Cardiac septum (tissue), 1 donor: ENCODE measurements around the gene ASB10. TPM values are rescaled to one million over a fixed set of nuclear protein-coding genes. Genes with fewer than 3 reads are reported as not detected.

Experiments
- DNase-seq: peaks from one replicate; pipeline ENCODE4 v3.0.0-alpha.2; 2020; ENCODE audit warnings: low spot score
- intact Hi-C: fragments of 100-400 bp; cut with DNase I; formaldehyde crosslinking; loops from one replicate; pipeline ENCODE4 v1.14.0; 2022
- long read RNA-seq: library from polyadenylated mRNA; unstranded; transcript quantifications from one replicate; pipeline ENCODE4 v2.0.0, GENCODE V29; 2021
- total RNA-seq: library from RNA; stranded (reverse); fragmentation: NEBNext Ultra II Directional; extraction: Animal tissue kit (Norgen Biotek cat#: 25700); gene quantifications from one replicate; pipeline ENCODE4 v1.2.1, GENCODE V29; 2021
- donor health status: DM: no; HTN: no; CAD: no.

ASB10 gene
- 17.3 TPM for total RNA-seq
- long read RNA-seq, transcript ASB10-202 (6 exons, 1,738 nt): major isoform, 31 of 46 reads
- long read RNA-seq, partial matches to known transcripts: 4 of 46 reads
- long read RNA-seq, other reads (novel, unspliced or antisense): 7 of 46 reads

DNA sequence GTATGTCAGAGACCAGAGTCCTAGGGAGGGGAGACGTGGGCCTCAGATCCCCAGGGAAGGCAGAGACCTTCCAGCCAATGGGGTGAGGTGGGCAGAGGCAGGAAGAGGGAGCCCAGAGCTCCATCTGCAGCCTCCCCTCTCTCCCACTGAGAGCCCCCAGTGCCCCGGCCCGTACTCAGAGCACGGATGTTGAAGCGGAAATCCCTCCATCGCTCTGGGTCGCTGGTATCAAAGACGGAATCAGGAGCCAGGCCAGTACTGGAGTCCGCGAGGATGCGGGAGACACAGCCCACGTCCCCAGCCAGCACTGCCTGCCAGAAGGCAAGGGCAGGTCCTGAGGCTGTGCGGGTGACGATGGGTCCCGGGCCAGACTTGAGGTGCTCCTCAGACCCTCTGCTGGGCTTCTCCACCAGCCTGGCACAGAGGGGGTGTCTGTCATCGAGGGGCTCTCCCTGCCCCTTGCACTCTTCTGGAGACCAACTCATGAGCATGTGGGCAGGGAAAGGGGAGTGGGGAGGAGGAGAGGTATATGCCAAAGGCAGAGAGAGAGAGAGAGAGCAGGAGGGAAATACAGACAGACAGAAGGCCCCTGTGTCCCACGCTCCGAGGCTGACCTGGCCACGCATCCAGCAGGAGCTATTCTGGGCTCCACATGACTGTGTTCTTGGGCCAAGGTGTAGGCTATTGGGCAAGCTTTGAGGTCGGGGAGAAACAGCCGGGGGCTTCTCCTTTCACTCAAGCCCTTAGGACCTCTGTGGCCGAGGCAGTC lies at the start of gene ASB10:
TSS of gene ASB10 (minus strand) at position 611 of the 769 bp plus-strand sequence. CDS start at position 491, 120 bp downstream.
- peak; percentile 83 for DNase-seq
- intact Hi-C loops: loop anchor here (5.0 kb wide), 1 partner anchor 50 kb away; no protein-coding TSS in a partner anchor

- intact Hi-C loops: loop anchor here (5.0 kb wide), 1 partner anchor 49 kb away; the partner anchor contains the start of gene ASB10
- no peak for DNase-seq
Observed at GRCh38 chr7:151236406-151236805, 49.4 kb upstream of the ASB10 start.

GRCh38 chr7:151235091-151235787 lies 48.2 kb upstream of the ASB10 start:
- intact Hi-C loops: loop anchor here (5.0 kb wide), 1 partner anchor 48 kb away; the partner anchor contains the start of gene ASB10
- no peak for DNase-seq

DNA sequence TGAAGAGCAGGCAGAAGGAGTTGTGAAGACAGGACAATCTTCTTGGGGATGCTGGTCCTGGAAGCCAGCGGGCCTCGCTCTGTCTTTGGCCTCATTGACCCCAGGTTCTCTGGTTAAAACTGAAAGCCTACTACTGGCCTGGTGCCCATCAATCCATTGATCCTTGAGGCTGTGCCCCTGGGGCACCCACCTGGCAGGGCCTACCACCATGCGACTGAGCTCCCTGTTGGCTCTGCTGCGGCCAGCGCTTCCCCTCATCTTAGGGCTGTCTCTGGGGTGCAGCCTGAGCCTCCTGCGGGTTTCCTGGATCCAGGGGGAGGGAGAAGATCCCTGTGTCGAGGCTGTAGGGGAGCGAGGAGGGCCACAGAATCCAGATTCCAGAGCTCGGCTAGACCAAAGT lies 46.8 kb upstream of the ASB10 start:
- intact Hi-C loops: loop anchor here (2.0 kb wide), 1 partner anchor 15 kb away; the partner anchor contains the start of gene SMARCD3
- no peak for DNase-seq

DNA sequence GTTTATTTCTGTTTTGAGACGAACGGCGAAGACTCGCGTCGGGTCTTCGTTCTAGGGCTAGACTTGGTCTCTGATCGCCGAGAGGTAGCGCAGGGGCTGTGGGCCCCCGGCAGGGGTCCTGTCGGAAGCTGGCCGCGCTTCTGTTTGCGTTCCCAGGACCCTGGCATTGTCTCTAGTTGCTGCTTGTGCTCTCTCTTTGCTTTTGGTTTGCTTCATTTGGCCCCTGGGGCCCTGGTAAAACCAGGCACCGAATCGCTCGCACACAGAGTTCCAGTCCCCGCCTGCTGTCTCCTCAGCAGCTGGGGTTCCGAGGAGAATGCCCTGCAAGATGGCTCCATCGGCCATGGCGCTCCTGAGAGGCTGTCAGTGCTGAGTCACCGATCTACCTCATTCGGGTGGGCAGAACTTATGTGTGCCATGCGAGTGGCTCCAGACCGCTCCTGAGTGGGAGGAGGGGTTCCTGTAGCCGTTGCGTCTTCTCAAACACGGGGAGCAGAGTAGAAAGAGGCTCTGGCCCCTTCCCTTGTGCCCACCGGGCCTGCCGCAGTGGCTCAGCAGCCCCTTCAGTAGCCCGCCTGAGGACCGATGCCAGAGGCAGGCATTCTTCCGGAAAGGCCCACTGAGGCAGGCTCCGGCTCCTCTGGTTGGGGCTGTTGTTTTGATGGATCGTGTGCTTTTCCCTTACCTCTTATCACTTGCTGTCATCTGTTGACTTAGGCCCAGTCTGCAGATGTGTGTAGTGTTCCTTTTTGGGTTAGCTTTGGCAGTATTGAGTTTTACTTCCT lies 46.1 kb upstream of the ASB10 start:
- no peak for DNase-seq
- intact Hi-C loops: loop anchor here (2.0 kb wide), 1 partner anchor 16 kb away; the partner anchor contains the start of gene SMARCD3

- intact Hi-C loops: loop anchor here (2.0 kb wide), 1 partner anchor 16 kb away; the partner anchor contains the start of gene SMARCD3
- DNase-seq: peak; percentile 98
Observed at GRCh38 chr7:151232091-151232916, 45.3 kb upstream of the ASB10 start, which contains the start of gene CHPF2. CHPF2 (plus strand) TSS chr7:151232483; CDS start chr7:151234012, 1,529 bp downstream.

DNA sequence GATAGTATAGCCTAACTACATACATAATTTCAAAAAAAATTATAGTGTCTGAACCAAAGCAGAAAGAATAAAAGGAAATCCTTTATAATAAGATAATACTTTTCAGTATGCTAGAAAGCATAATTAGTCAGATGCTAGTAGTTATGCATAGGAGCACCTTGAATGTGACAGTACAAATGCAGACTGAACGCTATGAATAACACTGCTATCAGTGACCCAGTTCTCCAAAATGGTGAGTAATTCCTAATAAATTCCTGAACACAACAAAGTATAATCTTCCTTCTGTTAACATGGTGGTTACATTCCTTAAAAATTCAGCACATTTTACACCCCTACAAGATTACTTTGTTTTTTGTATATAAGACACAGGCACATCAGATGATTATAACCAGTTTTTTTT lies 44.0 kb upstream of the ASB10 start:
- no peak for DNase-seq
- intact Hi-C loops: no loop called here

DNA sequence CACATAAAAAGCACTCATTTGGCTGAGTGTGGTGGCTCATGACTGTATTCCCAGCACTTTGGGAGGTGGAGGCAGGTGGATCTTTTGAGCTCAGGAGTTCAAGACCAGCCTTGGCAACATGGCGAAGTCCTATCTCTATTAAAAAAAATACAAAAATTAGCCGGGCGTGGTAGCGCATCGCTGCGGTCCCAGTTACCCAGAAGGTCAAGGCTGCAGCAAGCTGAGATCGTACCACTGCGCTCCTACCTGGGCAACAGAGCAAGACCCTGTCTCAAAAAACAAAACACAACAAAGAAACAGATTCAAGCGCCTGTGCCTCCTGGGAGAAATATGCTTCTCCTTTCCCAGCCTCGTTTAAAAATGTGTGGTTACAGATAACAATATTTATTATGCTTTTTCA lies 42.2 kb upstream of the ASB10 start:
- DNase-seq: no peak
- intact Hi-C loops: no loop called here

DNA sequence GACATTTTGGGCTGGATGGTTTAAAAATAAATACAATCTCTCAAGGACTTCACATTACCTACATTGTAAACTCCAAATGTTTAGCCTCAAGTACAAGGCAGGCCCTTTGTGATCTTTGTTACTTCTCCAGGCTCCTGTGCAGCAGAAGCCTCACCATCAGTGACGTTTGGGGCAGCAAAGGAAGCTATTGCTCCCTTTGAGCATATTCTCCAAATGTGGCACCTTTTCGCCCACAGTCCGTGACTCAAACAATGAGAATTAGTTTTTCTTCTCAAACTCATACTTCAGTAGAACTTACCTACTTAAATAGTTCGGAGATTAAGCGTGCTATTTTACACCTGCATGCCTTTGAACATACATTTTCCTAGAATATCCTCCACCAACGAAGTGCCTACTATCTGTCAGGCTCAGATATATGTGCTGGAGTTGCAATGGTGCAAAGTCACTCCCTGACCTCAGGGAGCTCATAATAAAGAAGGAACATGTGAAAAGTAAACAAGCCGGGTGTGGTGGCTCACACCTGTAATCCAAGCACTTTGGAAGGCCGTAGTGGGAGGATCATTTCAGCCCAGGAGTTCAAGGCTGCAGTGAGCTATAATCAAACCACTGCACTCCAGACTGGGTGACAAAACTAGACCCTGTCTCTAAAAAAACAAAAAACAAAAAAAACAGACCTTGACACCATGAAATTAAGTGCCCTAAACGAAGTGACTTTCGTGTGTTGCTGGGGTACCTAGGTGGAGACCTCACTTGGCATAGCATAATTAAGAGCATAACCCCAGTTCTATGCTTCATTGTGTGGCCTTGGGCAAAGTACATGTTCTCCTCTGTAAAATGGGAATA lies 41.2 kb upstream of the ASB10 start:
- intact Hi-C loops: no loop called here
- no peak for DNase-seq

DNA sequence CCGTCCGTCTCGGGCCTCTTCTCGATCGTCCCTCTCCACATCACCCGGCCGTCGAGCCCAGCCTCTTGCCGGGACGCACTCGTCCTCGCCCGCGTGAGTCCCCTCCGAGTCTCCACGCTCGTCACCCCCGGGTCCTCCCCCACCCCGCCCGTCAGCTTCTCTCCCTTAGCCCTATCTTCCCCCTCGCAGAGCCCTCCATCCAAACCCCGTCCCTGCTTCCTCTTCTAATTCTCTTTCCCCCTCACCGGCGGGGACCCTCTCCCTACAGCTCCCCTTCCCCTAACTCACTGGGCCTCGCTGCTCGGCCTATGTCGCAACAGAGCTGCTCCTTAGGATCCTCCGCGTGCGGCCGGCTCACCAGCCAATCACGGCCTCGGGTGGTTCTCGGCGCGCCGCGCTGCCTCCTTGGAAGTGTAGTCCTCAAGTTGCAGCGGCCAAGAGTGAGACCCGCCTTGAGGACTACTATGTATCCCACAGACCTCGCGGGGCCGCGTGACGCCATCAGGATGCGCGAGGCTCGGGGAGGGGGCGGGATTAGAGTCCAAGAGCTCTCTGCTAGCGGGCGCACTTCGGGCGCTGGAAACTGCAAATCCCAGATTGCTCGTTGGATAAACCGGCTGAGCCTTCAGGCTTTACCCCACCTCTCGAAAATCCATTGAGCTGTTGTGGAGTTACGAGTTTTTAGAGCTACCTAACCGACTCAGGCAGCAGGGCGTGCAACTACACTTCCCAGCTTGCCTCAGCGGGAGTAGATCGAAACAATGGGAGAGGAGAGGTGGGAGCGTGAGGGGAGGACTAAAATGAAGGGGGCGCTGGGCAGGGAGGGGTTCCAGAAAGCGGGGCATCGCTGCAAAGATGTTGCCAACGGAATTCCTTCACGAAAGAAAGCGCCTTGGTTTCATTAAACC lies 40.1 kb upstream of the ASB10 start, which contains the start of gene ABCF2:
TSS of gene ABCF2 (minus strand) at position 331 of the 908 bp plus-strand sequence. CDS start 747 bp downstream, outside the sequence.
- DNase-seq: peak; percentile 100
- intact Hi-C loops: no loop called here

- DNase-seq: no peak
- intact Hi-C loops: no loop called here
Observed at GRCh38 chr7:151226560-151226874, 39.5 kb upstream of the ASB10 start.

GRCh38 chr7:151225948-151226510 lies 39.0 kb upstream of the ASB10 start:
- intact Hi-C loops: no loop called here
- no peak for DNase-seq

DNA sequence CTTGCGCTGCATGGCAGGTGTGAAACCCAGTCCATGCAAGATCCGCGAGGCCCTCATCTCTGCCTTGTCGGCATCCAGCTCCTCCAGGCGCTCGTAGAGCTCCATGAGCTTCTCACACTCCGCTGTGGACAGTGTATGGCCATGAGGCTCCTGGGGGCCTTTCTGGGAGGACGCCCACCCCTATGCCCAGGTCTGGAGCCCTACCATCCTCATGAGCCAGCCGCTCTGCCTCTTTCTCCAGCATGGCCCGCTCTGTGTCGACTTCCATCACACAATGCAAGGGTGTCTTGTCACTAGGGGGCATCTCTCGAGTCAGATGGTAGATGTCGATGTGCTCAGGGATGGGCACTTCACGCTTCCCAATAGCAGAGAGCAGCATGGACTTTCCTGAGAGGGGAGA lies 36.7 kb upstream of the ASB10 start:
- intact Hi-C loops: no loop called here
- DNase-seq: no peak

- DNase-seq: no peak
- intact Hi-C loops: no loop called here
Observed at GRCh38 chr7:151218170-151218569, 31.1 kb upstream of the ASB10 start.

DNA sequence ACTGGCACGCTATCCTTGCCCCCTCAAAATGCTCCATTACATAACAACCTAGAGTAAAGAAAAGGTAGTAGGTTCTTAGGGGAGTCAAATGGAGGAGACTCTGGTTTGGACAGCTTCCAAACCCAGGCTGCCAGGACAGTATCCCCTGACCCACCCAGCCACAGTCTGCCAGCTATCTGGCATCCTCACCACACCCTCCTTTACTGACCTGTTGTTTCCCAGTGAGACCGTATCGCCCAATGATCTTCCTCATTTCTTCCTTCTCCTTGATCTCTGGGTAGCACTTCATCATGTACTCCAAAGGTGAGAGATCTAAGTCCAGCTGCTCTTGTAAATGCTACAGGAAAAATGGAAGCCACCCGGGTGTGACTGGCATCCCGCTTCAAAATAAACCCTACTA lies 28.3 kb upstream of the ASB10 start:
- intact Hi-C loops: no loop called here
- DNase-seq: no peak

- intact Hi-C loops: no loop called here
- no peak for DNase-seq
Observed at GRCh38 chr7:151213826-151214225, 26.8 kb upstream of the ASB10 start.
